Gastrocnemius medialis (tissue), 4 donors: ENCODE results near the gene CHRNA4. TPM values are rescaled to one million over a fixed set of nuclear protein-coding genes. Genes with fewer than 3 reads are reported as not detected.

Experiments used
- ATAC-seq, 2 donors: fragments of 150-250 bp; one replicate each; pipeline ENCODE4 v1.9.1; 2016
- DNase-seq, 2 donors: peaks; one replicate each; pipeline ENCODE4 v3.0.0-alpha.2; 2019
- H3K27ac ChIP-seq, 4 donors: fragments of 200-600 bp; sonication (generic); 1 replicate in 1 of 4; 2 replicates in 3 of 4; pipeline ENCODE4 v1.5.1; 2016 to 2018; ENCODE audit warnings: mild to moderate bottlenecking in 2 of 4, moderate library complexity in 1 of 4
- H3K27me3 ChIP-seq, 3 donors: fragments of 200-600 bp; sonication (generic) in 2 of 3; 1 replicate in 1 of 3; 2 replicates in 2 of 3; pipeline versions ENCODE4 v1.5.1 to v1.6.0; 2016 to 2019; ENCODE audit warnings: mild to moderate bottlenecking in 1 of 3, moderate library complexity in 1 of 3
- H3K36me3 ChIP-seq, 2 donors: fragments of 200-600 bp; sonication (generic) in 1 of 2; one replicate each; pipeline ENCODE4 v1.5.1; 2017 to 2018
- H3K4me1 ChIP-seq, 2 donors: fragments of 200-600 bp; sonication (generic) in 1 of 2; one replicate each; pipeline ENCODE4 v1.5.1; 2016 to 2017; ENCODE audit warnings: mild to moderate bottlenecking in 2 of 2
- H3K4me3 ChIP-seq, 4 donors: fragments of 200-600 bp; sonication (generic) in 3 of 4; 1 replicate in 1 of 4; 2 replicates in 3 of 4; pipeline ENCODE4 v1.5.1; 2016 to 2019; ENCODE audit warnings: mild to moderate bottlenecking in 2 of 4
- H3K9me3 ChIP-seq, 3 donors: fragments of 200-600 bp; sonication (generic) in 2 of 3; 1 replicate in 1 of 3; 2 replicates in 2 of 3; pipeline ENCODE4 v1.5.1; 2016 to 2019
- POLR2A ChIP-seq, 2 donors: fragments of 450-650 bp; IDR thresholded peaks; one replicate each; pipeline ENCODE4 v1.6.1; 2017; ENCODE audit warnings: antibody characterized with exemption in 2 of 2, mild to moderate bottlenecking in 2 of 2, moderate library complexity in 2 of 2
- in situ Hi-C, 4 donors: fragments of 200-750 bp; cut with MboI; loops; one replicate each; pipeline versions ENCODE4 v1.15.0 to v1.8.0; 2017; ENCODE audit warnings: low sequenced_read_pairs in 4 of 4
- intact Hi-C: fragments of 100-400 bp; cut with DNase I; formaldehyde crosslinking; loops from one replicate; pipeline ENCODE4 v1.15.1; 2023; ENCODE audit warnings: low total_unique reads
- total RNA-seq, 4 donors: library from RNA; depleted of rRNA; stranded (reverse); fragments of >200 nt; gene quantifications; one replicate each; pipeline versions ENCODE4 v1.1.0 to v1.2.3, GENCODE V29; 2016
- TF ChIP-seq, protein P1 (sequence below), 5 experiments: fragments of 450-650 bp in 3 of 5; fragments of 200-600 bp in 2 of 5; sonication (generic) in 2 of 5; IDR thresholded peaks in 4 of 5; conservative IDR thresholded peaks in 1 of 5; 1 replicate in 4 of 5; 2 replicates in 1 of 5; pipeline ENCODE4 v1.5.1; 2016 to 2019; ENCODE audit warnings: antibody characterized with exemption in 5 of 5, mild to moderate bottlenecking in 3 of 5, moderate library complexity in 3 of 5

The CHRNA4 gene
- not detected for total RNA-seq

DNA sequence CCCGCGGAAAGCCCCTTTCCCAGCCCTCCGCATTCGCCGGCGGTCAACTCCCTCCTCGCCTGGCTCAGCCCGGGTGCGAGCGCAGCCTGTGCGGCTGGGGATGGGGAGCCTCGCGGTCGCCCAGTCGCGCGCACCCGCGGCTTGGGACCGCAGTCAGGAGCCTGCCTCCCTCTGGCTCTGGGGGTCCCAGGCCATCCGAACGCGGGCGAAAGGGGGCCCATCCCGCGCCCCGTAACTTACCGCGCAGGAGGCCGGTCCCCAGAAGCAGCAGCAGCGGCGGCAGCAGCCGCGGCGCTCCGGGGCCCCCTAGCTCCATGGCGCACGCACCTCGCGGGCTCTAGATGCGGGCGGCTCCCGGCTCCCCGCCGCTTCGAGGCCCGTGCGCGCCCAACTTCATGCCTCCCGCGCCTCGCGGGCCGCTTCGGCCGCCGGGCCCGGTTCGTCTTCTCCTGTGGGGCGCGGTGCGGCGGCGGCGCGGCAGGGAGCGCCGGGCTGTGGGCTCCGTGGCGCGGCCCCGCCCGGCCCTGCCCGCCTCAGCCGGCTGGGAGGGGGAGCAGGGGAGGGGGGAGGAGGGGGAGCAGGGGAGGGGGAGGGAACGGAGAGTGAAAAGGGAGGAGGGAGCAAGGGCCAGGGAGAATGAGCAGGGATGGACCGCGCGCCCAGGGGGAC lies at the start of gene CHRNA4:
CHRNA4 (minus strand) TSS at position 500 of the 669 bp plus-strand sequence; CDS start at position 316, 184 bp downstream.
- ATAC-seq = no peak
- in situ Hi-C loops = no loop called here
- no peaks in the 10 kb centered on the region for H3K36me3 ChIP-seq
- intact Hi-C loops = no loop called here
- H3K9me3 ChIP-seq = no peaks in the 10 kb centered on the region
- TF ChIP-seq, protein P1, sequence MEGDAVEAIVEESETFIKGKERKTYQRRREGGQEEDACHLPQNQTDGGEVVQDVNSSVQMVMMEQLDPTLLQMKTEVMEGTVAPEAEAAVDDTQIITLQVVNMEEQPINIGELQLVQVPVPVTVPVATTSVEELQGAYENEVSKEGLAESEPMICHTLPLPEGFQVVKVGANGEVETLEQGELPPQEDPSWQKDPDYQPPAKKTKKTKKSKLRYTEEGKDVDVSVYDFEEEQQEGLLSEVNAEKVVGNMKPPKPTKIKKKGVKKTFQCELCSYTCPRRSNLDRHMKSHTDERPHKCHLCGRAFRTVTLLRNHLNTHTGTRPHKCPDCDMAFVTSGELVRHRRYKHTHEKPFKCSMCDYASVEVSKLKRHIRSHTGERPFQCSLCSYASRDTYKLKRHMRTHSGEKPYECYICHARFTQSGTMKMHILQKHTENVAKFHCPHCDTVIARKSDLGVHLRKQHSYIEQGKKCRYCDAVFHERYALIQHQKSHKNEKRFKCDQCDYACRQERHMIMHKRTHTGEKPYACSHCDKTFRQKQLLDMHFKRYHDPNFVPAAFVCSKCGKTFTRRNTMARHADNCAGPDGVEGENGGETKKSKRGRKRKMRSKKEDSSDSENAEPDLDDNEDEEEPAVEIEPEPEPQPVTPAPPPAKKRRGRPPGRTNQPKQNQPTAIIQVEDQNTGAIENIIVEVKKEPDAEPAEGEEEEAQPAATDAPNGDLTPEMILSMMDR (IDR thresholded peaks at IDR 0.05 in 4 of 5, conservative IDR thresholded peaks at IDR 0.05 in 1 of 5) = no peak
- TF ChIP-seq POLR2A (IDR thresholded peaks at IDR 0.05) = no peak
- no peaks in the 10 kb centered on the region for H3K4me1 ChIP-seq
- H3K27ac ChIP-seq = no peak within 1 kb of the TSS
- no peak within 1 kb of the TSS for H3K4me3 ChIP-seq
- H3K27me3 ChIP-seq = peaks cover 22 to 28% (median 22%) of the 10 kb centered on the region in 3 donors
- no peak for DNase-seq

DNA sequence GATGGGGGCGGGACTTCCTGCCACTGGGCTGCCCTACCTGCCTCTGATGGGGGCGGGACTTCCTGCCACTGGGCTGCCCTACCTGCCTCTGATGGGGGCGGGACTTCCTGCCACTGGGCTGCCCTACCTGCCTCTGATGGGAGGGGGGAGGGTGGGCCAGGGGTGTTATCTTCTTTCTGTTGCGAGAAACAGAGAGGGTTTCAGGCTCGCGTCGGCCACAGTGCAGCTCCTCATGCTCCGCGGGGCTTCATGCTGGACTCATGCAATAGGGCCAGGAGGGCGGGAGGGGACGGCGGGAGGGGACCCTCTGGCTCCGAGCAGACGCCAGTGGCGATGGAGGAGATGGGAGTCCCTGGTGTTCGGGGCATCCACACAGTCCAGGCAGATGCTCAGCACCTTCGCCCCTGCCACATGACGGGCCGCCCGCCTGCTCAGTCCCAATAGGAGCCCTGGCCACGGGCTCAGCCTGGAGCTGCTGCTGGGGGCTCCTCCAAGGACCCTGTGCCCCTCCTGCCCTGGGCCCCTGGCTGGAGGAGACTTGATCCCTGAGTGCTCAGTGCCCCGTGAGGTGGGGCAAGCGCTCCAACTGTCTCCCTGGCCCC lies 48.8 kb upstream of the CHRNA4 start:
- peaks cover 24 to 29% (median 26%) of the 10 kb centered on the region in 3 donors for H3K27me3 ChIP-seq
- no peak for ATAC-seq
- intact Hi-C loops (no loop called here), in situ Hi-C loops (no loop called here)
- no peak for TF ChIP-seq POLR2A (IDR thresholded peaks at IDR 0.05)
- TF ChIP-seq, protein P1 (IDR thresholded peaks at IDR 0.05 in 4 of 5, conservative IDR thresholded peaks at IDR 0.05 in 1 of 5) = no peak
- no peak for DNase-seq
- H3K4me1 ChIP-seq = no peaks in the 10 kb centered on the region
- H3K9me3 ChIP-seq = no peaks in the 10 kb centered on the region
- no peaks in the 10 kb centered on the region for H3K36me3 ChIP-seq
- no peak overlapping the region for H3K4me3 ChIP-seq
- H3K27ac ChIP-seq = no peak overlapping the region

DNA sequence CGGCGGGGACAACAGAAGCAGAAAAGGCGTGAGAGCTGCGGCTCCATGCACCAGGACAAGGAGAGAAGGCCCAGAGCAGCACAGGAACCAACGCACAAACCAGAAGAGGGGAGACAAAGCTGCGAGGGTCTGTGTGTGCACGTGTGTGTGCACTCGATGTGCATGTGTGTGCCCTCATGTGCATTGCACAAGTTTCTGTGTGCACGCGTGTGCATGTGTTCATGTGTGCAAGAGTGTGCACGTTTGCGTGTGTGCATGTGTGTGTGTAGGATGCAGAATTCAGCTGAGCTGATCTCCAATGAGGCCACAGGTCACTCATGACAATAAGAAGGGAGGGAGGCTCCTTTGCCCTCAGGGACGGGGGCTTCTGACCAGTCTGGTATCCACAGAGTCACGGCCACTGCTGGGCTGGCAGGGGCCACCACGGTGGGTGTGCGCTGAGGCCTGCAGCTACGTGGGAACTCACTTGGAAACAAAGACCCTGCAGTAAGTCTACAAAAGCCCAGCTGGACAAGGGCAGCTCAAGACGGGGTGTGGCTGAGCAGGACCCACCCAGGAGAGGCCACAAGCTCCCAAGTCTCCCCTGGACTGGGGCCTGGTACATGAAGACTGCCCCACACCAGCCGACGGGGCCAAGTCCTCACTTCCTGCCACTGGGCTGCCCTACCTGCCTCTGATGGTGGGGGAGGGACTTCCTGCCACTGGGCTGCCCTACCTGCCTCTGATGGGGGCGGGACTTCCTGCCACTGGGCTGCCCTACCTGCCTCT lies 48.1 kb upstream of the CHRNA4 start:
- TF ChIP-seq, protein P1 (IDR thresholded peaks at IDR 0.05 in 4 of 5, conservative IDR thresholded peaks at IDR 0.05 in 1 of 5) = no peak
- TF ChIP-seq POLR2A (IDR thresholded peaks at IDR 0.05) = no peak
- ATAC-seq = no peak

DNA sequence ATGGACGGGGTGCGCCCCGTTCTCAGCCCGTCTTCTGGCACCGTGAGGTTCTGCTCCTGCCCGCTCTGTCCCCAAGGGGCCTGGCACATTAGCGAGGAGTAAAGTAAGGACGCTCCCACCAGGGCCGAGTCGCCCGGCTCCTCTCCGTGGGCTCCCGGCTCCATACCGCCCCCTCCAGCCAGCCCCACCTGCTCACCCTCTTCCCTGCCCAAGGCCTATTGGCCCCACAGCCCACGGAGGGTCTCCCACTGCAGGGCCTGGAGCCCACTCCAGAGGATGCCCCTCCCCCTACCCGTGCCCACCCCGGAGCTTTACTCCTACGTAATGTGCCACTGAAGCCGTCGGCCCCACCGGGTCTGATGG lies 47.5 kb upstream of the CHRNA4 start:
- intact Hi-C loops = no loop called here
- Histone ChIP-seq H3K9me3 (no peaks in the 10 kb centered on the region), H3K27ac (no peak overlapping the region), H3K27me3 (peaks cover 18 to 29% (median 24%) of the 10 kb centered on the region in 3 donors), H3K4me3 (no peak overlapping the region), H3K4me1 (no peaks in the 10 kb centered on the region), H3K36me3 (no peaks in the 10 kb centered on the region)
- DNase-seq (no peak), ATAC-seq (no peak)
- no peak for TF ChIP-seq POLR2A (IDR thresholded peaks at IDR 0.05)
- TF ChIP-seq, protein P1 (IDR thresholded peaks at IDR 0.05 in 4 of 5, conservative IDR thresholded peaks at IDR 0.05 in 1 of 5) = no peak
- in situ Hi-C loops = no loop called here

More for the DNA sequence above, 48.1 kb upstream of the CHRNA4 start:
- Histone ChIP-seq H3K9me3 (no peaks in the 10 kb centered on the region), H3K27ac (no peak overlapping the region), H3K4me3 (no peak overlapping the region), H3K36me3 (no peaks in the 10 kb centered on the region), H3K27me3 (peaks cover 23 to 29% (median 24%) of the 10 kb centered on the region in 3 donors), H3K4me1 (no peaks in the 10 kb centered on the region)
- in situ Hi-C loops (no loop called here), intact Hi-C loops (no loop called here)
- DNase-seq = no peak
